Measurements from ENCODE around the gene NHERF1.
A peak's percentile ranks its signal among the peaks of the same experiment; 100 is the strongest.

NHERF1 gene

DNA sequence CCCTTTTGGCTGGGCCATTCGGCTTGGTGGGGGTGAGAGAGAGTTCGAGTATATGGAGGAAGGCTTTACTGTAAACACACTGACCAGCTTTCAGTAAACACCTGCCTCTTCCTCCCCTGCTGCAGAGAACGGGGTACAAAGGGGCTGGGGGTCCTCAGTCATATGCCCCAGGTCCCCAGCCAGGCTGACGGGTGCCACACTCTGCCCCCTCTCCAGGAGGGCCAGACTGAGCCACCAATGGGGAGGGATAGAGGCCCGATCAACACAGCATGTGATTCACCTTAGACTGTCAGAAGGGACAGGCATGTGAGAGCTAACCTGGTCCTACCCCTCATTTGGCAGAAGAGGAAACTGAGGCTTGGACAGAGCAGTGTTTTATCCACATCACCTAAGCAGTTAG, 13.0 kb downstream of the NHERF1 start:
- TF ChIP-seq CEBPB (IDR thresholded peaks at IDR 0.05) = no peak
- no peak for TF ChIP-seq TAF1 (IDR thresholded peaks at IDR 0.05; ENCODE audit: low read depth)
- no peak for TF ChIP-seq TEAD4 (IDR thresholded peaks at IDR 0.05)
- TF ChIP-seq ZBTB7A (IDR thresholded peaks at IDR 0.05; ENCODE audit: low read depth) = no peak
- TF ChIP-seq RAD21 (IDR thresholded peaks at IDR 0.05; ENCODE audit: low read depth) = no peak

DNA sequence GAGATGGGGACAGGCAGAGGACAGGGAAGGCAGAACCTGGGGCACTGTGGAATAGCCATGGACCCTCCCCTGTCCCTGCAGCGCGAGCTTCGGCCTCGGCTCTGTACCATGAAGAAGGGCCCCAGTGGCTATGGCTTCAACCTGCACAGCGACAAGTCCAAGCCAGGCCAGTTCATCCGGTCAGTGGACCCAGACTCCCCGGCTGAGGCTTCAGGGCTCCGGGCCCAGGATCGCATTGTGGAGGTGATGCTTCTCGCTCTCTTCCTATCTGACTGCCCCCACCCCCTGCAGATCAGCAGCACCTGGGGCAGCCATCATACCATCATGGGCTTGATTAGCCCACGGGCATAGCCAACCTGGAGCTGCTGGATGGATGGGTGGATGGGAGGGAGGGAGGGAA, 13.5 kb downstream of the NHERF1 start:
- TF ChIP-seq, protein P1, sequence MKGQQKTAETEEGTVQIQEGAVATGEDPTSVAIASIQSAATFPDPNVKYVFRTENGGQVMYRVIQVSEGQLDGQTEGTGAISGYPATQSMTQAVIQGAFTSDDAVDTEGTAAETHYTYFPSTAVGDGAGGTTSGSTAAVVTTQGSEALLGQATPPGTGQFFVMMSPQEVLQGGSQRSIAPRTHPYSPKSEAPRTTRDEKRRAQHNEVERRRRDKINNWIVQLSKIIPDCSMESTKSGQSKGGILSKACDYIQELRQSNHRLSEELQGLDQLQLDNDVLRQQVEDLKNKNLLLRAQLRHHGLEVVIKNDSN (IDR thresholded peaks at IDR 0.05) = no peak
- no peak for TF ChIP-seq TCF12 (IDR thresholded peaks at IDR 0.05; ENCODE audit: low read depth)
- no peak for TF ChIP-seq TEAD4 (IDR thresholded peaks at IDR 0.05)
- TF ChIP-seq ZBTB7A (IDR thresholded peaks at IDR 0.05; ENCODE audit: low read depth) = no peak
- TF ChIP-seq TAF1 (IDR thresholded peaks at IDR 0.05; ENCODE audit: low read depth) = no peak
- TF ChIP-seq CEBPB (IDR thresholded peaks at IDR 0.05) = no peak
- TF ChIP-seq, protein P2, sequence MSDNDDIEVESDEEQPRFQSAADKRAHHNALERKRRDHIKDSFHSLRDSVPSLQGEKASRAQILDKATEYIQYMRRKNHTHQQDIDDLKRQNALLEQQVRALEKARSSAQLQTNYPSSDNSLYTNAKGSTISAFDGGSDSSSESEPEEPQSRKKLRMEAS (IDR thresholded peaks at IDR 0.05) = no peak
- TF ChIP-seq CREB1 (IDR thresholded peaks at IDR 0.05; ENCODE audit: low read depth) = no peak
- TF ChIP-seq EP300 (IDR thresholded peaks at IDR 0.05; ENCODE audit: borderline replicate concordance) = no peak
- no peak for TF ChIP-seq RAD21 (IDR thresholded peaks at IDR 0.05; ENCODE audit: low read depth)
- no peak for TF ChIP-seq FOXM1 (IDR thresholded peaks at IDR 0.05; ENCODE audit: borderline replicate concordance, low read depth)
- no peak for TF ChIP-seq EGR1 (IDR thresholded peaks at IDR 0.05)
- no peak for TF ChIP-seq NFIC (IDR thresholded peaks at IDR 0.05)
- TF ChIP-seq, protein P3, sequence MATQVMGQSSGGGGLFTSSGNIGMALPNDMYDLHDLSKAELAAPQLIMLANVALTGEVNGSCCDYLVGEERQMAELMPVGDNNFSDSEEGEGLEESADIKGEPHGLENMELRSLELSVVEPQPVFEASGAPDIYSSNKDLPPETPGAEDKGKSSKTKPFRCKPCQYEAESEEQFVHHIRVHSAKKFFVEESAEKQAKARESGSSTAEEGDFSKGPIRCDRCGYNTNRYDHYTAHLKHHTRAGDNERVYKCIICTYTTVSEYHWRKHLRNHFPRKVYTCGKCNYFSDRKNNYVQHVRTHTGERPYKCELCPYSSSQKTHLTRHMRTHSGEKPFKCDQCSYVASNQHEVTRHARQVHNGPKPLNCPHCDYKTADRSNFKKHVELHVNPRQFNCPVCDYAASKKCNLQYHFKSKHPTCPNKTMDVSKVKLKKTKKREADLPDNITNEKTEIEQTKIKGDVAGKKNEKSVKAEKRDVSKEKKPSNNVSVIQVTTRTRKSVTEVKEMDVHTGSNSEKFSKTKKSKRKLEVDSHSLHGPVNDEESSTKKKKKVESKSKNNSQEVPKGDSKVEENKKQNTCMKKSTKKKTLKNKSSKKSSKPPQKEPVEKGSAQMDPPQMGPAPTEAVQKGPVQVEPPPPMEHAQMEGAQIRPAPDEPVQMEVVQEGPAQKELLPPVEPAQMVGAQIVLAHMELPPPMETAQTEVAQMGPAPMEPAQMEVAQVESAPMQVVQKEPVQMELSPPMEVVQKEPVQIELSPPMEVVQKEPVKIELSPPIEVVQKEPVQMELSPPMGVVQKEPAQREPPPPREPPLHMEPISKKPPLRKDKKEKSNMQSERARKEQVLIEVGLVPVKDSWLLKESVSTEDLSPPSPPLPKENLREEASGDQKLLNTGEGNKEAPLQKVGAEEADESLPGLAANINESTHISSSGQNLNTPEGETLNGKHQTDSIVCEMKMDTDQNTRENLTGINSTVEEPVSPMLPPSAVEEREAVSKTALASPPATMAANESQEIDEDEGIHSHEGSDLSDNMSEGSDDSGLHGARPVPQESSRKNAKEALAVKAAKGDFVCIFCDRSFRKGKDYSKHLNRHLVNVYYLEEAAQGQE (IDR thresholded peaks at IDR 0.05; ENCODE audit: low read depth) = no peak
- no peak for TF ChIP-seq YY1 (IDR thresholded peaks at IDR 0.05; ENCODE audit: low read depth)

DNA sequence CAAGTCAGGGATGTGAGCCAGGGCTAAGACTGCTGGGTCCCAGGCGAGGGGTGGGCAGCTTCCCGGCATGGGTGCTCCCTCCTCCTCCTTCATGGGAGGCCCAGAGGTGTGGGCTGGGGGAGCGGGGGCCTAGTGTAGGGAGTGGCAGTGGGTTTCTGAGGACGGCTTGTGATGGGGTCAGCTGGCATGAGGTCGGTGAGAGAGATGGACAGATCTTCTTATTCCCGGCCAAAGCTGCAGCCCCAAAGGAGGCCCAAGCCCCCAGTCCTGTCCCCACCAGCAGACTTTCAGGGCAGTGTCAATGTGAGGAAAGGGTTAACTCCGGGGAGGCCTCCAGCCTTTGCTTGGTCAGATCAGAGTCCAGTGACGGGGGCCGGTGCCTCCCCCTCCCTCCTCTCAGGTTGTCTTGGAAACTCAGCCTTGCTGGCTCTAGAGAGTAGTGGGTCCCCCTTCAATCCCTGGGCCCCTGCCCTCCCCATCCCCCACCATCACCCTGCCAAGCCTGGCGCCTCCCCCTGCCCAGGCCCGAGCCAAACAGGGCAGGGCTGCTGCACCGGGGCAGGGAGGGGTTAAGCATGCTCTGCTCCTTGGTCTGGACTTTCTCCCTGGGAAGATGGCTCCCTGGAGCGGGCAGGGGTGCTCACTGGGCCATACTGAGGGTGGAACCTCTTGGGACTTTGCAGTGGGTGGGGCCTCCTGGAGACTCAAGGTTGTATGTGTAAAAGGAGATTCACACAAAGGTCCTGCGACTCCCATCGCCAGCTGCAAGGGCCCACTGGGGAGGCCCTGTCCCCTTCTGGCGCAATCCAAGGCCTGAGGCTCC, 15.3 kb downstream of the NHERF1 start:
- TF ChIP-seq TEAD4 (IDR thresholded peaks at IDR 0.05) (no peak), EP300 (IDR thresholded peaks at IDR 0.05; ENCODE audit: borderline replicate concordance) (peak; percentile 33; the same call in 1 of the 2 replicates), CEBPB (IDR thresholded peaks at IDR 0.05) (no peak), CREB1 (IDR thresholded peaks at IDR 0.05; ENCODE audit: low read depth) (no peak), NFIC (IDR thresholded peaks at IDR 0.05) (peak; percentile 30; the same call in 1 of the 2 replicates), YY1 (IDR thresholded peaks at IDR 0.05; ENCODE audit: low read depth) (peak; percentile 52; the same call in 1 of the 2 replicates), TAF1 (IDR thresholded peaks at IDR 0.05; ENCODE audit: low read depth) (no peak), TCF12 (IDR thresholded peaks at IDR 0.05; ENCODE audit: low read depth) (0 out of 2 replicates have a peak, but pooled peaks have one; percentile 39), ZBTB7A (IDR thresholded peaks at IDR 0.05; ENCODE audit: low read depth) (no peak)
- TF ChIP-seq, protein P3 (IDR thresholded peaks at IDR 0.05; ENCODE audit: low read depth) = no peak
- TF ChIP-seq, protein P1 (IDR thresholded peaks at IDR 0.05) = no peak

DNA sequence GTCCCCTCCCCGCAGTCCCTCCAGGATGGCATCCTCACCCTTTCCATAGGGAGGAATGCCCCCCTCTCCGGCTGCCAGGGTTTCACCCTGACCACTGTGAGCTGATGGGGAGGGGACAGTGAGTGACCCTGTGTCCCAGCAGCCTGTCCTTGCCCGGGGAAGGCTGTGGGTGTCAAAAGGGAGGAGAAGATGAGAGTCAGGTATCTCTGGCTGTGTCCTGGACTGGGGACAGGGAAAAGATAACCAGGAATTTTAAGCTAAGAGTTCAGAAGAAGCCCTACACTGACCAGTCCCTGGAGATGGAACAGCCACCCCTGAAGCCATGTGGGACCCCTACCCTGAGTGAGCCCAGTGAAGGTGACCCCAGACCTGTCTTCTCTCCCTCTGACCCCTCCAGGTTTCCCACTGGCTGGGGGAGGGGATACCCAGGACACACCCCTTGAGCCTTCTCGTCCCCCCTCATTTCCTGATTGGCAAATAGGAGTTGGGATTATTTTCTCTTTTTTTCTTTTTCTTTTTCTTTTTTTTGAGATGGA, 16.4 kb downstream of the NHERF1 start:
- no peak for TF ChIP-seq TAF1 (IDR thresholded peaks at IDR 0.05; ENCODE audit: low read depth)
- TF ChIP-seq ZBTB7A (IDR thresholded peaks at IDR 0.05; ENCODE audit: low read depth) = no peak
- no peak for TF ChIP-seq EGR1 (IDR thresholded peaks at IDR 0.05)
- TF ChIP-seq NFIC (IDR thresholded peaks at IDR 0.05) = no peak
- TF ChIP-seq, protein P3 (IDR thresholded peaks at IDR 0.05; ENCODE audit: low read depth) = no peak
- no peak for TF ChIP-seq TEAD4 (IDR thresholded peaks at IDR 0.05)
- TF ChIP-seq FOXM1 (IDR thresholded peaks at IDR 0.05; ENCODE audit: borderline replicate concordance, low read depth) = no peak
- TF ChIP-seq EP300 (IDR thresholded peaks at IDR 0.05; ENCODE audit: borderline replicate concordance) = no peak
- no peak for TF ChIP-seq YY1 (IDR thresholded peaks at IDR 0.05; ENCODE audit: low read depth)
- no peak for TF ChIP-seq CREB1 (IDR thresholded peaks at IDR 0.05; ENCODE audit: low read depth)
- TF ChIP-seq, protein P1 (IDR thresholded peaks at IDR 0.05) = no peak
- no peak for TF ChIP-seq CEBPB (IDR thresholded peaks at IDR 0.05)
- no peak for TF ChIP-seq TCF12 (IDR thresholded peaks at IDR 0.05; ENCODE audit: low read depth)
